ENCODE results near the gene LRRC59.
"Not testable (repeated sequence)": the region's sequence is repeated elsewhere in the genome, so short reads cannot be mapped to it uniquely, and the experiment has no call there.

The LRRC59 gene

DNA sequence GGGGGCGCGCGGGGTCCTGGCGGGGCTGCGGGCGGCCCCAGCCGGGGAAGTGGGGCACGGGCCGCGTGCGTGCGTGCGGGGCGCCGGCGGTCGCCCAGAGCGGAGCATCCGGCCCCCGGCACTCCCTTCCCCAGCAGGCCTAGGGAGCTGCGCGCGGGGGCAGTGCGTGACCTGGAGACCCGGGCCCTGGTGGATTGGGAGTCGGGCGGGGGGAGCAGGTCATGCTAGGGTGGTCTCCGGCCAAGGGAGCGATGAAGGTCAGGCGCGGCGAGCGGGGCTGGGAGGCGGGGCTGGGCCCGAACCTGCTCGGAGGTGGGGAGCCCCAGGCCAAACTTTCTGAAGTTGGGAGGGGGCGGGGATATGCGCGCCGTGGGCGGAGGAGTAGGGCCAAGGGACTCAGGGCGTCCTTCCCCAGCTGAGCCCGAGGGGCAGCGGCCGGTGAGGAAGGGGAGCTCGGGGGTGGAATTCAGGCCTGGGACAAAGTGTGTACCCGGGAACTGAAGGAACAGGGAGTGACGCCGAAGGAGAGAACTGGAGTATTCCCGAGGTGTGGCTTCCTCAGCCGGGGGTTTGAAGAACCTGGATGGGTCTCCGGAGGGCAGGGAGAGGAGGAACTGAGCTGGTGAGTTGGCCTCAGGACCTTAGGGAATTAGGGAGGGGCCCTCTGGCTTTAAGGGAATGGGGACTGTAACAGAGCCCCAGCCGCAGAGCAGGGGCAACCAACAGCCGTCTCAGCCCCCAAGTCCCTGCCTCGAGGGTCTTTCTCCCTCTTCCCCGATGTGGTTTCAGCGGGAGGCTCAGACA, 50.8 kb downstream of the LRRC59 start:
- no peak for DNase-seq (ENCODE audit: low read depth)
- peak overlapping the region; percentile 84 for H3K4me3 ChIP-seq (replicated peaks; ENCODE audit: low read depth, low read length)
- TF ChIP-seq, protein P1, sequence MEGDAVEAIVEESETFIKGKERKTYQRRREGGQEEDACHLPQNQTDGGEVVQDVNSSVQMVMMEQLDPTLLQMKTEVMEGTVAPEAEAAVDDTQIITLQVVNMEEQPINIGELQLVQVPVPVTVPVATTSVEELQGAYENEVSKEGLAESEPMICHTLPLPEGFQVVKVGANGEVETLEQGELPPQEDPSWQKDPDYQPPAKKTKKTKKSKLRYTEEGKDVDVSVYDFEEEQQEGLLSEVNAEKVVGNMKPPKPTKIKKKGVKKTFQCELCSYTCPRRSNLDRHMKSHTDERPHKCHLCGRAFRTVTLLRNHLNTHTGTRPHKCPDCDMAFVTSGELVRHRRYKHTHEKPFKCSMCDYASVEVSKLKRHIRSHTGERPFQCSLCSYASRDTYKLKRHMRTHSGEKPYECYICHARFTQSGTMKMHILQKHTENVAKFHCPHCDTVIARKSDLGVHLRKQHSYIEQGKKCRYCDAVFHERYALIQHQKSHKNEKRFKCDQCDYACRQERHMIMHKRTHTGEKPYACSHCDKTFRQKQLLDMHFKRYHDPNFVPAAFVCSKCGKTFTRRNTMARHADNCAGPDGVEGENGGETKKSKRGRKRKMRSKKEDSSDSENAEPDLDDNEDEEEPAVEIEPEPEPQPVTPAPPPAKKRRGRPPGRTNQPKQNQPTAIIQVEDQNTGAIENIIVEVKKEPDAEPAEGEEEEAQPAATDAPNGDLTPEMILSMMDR (IDR thresholded peaks at IDR 0.05; ENCODE audit: low read length, missing control alignments), result no peak

DNA sequence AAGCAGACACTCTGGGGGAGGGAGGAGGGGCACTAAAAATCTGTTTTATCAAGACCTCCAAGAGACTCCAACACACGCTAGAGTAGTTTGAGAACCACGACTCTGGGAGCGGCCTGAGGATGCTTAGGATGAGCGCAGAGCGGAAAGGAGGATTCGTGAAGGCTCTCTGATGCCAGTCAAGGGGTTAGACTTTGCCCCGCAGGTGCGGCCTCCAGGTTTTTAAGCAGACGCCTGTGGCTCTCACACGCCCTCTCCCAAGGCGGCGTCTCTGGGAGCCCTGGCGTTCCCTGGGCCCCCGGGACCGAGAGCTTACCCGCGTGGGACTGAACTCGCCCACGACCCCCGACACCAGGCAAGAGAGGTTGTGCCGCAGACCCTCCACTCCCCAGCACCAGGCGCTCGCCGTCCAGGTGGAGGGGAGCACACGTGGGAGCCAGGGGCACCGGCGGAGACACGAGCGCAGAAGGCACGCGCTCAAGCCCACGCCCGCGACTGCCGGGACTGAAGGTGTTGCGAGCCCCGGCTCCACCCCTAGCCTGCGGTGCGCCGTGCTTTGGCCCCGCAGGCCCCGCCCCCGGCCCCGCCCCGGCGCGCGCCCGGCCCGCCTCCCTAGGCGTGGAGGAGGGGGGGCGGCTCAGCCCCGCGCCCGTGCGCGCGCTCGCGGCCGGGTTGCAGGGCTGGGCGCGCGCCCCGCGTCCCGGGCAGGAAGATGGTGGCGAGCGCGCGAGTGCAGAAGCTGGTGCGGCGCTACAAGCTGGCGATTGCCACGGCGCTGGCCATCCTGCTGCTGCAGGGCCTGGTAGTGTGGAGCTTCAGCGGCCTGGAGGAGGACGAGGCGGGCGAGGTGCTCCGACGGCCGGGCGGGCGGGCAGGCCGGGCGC, 51.7 kb downstream of the LRRC59 start, which contains the start of gene XYLT2:
TSS of gene XYLT2 (plus strand) at position 695 of the 881 bp plus-strand sequence. CDS start at position 710, 15 bp downstream.
- peak; percentile 82 for DNase-seq (ENCODE audit: low read depth)
- TF ChIP-seq, protein P1 (IDR thresholded peaks at IDR 0.05; ENCODE audit: low read length, missing control alignments), result no peak
- peak within 1 kb of the TSS; percentile 84 for H3K4me3 ChIP-seq (replicated peaks; ENCODE audit: low read depth, low read length)

DNA sequence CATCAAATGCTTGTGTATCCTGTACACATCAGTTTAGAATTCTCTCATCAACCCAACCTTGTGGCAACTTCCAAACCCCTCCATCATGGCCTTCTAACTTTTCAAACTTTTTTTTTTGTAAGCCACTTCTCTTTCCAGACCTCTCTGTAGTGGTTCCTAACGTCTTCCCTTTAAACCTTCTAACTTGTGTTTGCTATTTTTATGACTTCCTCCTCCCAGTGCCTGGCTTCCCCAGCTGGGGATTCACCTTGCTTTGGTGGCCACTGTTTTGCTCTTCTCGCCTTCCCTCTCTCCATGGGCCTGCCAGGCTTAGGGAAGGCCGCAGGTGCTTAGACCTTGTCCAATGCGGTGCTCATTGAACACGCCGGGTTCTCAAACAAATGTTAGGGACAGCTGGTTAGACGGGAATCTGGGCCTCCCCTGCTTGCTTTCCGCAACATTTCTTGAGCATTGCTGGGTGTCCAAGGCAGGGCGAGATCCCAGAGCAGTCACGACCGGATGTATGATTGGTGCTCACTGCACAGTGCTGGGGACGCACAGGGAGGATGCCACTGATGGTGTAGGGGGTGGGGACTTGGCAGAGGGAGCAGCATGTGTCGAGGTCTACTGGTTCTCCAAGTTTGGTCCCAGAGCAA, 52.5 kb downstream of the LRRC59 start:
- DNase-seq (ENCODE audit: low read depth), result no peak
- TF ChIP-seq, protein P1 (IDR thresholded peaks at IDR 0.05; ENCODE audit: low read length, missing control alignments), result no peak
- no peak overlapping the region for H3K4me3 ChIP-seq (replicated peaks; ENCODE audit: low read depth, low read length)

DNA sequence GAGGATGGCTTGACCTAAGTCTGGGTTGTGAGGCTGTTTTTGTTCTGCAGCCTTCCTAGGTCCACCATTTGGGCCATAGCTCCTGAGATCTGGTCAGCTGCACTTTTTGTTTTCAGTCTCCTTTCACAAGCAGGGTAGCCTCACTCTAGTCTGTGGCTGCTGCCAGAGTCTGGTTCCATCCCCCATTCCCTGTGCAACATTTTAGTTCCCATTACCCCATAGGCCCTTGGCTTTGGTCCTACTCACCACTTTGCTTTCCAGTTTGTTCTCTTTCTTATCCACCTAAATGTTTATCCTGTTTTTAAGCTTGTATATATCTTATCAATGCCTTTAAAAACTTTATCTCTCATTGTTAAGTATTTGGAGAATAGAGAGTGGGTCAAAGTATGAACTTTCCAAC, 57.9 kb downstream of the LRRC59 start:
- TF ChIP-seq, protein P1 (IDR thresholded peaks at IDR 0.05; ENCODE audit: low read length, missing control alignments), result no peak
- no peak overlapping the region for H3K4me3 ChIP-seq (replicated peaks; ENCODE audit: low read depth, low read length)
- DNase-seq (ENCODE audit: low read depth), result no peak

DNA sequence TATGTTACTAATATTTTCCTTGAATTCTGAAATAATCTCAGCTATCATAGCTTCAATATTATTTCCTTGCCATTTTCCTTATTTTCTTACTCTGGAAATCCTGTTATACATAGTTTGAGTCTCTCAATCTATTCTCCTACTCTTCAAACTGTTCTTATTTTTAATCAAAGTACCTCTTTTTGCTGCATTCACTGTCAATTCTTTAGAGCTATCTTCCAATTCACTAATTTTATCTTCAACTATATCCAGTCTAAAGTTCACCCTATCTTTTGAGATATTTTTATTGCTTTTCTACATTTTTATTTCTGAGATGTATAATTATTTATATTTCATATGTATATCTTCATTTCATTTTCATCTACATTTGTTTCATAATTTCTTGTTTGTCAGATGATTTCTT, 58.7 kb downstream of the LRRC59 start:
- no peak overlapping the region for H3K4me3 ChIP-seq (replicated peaks; ENCODE audit: low read depth, low read length)
- TF ChIP-seq, protein P1 (IDR thresholded peaks at IDR 0.05; ENCODE audit: low read length, missing control alignments), result no peak
- DNase-seq (ENCODE audit: low read depth), result no peak

DNA sequence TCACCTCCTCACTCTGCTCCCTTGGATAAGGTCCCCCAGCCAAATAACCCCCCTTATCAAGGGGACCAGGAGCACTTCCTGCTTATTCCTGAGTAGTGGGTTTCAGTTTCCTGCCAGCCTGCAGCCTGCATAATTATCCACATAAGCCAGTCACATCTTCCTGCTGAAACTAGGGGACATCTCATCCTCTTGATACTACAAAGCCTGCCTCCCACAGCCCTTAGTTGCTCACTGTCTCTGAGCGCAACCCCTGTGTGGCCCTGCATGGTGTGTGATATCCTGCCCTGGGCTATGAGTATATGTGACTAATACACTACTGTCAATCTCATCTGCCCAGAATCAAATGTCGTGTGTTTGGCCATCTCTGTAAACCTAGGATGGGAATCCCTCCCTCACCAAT, 59.4 kb downstream of the LRRC59 start:
- no peak for DNase-seq (ENCODE audit: low read depth)
- H3K4me3 ChIP-seq (replicated peaks; ENCODE audit: low read depth, low read length), result no peak overlapping the region
- TF ChIP-seq, protein P1 (IDR thresholded peaks at IDR 0.05; ENCODE audit: low read length, missing control alignments), result no peak

DNA sequence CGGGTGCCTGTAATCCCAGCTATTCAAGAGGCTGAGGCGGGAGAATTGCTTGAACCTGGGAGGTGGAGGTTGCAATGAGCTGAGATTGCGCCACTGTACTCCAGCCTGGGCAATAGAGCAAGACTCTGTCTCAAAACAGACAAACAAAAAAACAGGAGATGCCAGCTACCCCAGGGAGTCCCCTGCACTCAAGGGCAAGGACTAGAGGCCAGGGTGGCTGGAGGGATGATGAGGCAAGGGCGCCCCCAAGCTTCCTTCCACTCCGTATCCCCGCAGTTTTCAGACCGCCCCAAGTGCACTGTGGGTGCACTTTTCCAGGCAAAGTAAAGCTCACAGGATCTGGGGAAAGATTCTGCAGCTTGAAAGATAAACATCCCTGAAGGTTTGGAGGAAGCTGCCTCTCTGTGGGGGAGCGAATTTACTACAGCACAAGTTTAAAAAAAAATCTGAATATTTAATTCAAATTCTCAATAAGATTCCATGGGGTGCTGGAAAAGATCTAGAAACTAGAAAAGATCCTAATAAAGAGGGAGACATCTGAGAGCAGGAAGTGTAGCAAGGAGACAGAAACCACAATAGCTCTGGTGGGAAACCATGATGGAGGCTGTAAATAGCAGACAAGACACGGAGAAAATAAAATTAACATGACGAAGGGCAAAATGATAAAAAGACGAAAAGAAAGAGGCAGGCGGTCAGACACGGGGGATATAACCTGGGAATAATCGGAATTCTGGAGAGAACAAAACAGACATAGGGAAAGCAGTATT, 63.8 kb downstream of the LRRC59 start:
- not testable (repeated sequence) for H3K4me3 ChIP-seq (replicated peaks; ENCODE audit: low read depth, low read length); DNase-seq (ENCODE audit: low read depth)

Measured in fibroblast of pulmonary artery (primary cell).